Vagina (tissue), 2 donors: Measurements from ENCODE around the gene CLEC7A.

ENCODE experiments used
- CTCF ChIP-seq, 3 experiments: fragments of 450-650 bp in 2 of 3; fragments of 200-600 bp in 1 of 3; sonication (generic) in 1 of 3; IDR thresholded peaks; one replicate each; pipeline ENCODE4 v1.5.1; 2017 to 2019; ENCODE audit warnings: antibody characterized with exemption in 3 of 3, mild to moderate bottlenecking in 2 of 3, moderate library complexity in 2 of 3
- POLR2AphosphoS5 ChIP-seq, 2 donors: sonication (generic); formaldehyde crosslinking; IDR thresholded peaks; one replicate each; pipeline ENCODE4 v1.9.0; 2017; ENCODE audit warnings: antibody characterized with exemption in 2 of 2, mild to moderate bottlenecking in 2 of 2, low read depth in 1 of 2; ENCODE audit not compliant: insufficient read depth in 1 of 2

GRCh38 chr12:10088955-10089900 lies 40.8 kb downstream of the CLEC7A start:
- TF ChIP-seq CTCF (IDR thresholded peaks at IDR 0.05) (no peak), POLR2AphosphoS5 (IDR thresholded peaks at IDR 0.05; ENCODE audit: insufficient read depth in 1 of 2, low read depth in 1 of 2) (no peak)
